Cardiac fibroblast (primary cell): ENCODE results near the gene GRIK5.

Experiments used
- DNase-seq, 2 donors: peaks; one replicate each; pipeline versions ENCODE4 v3.0.0 to v3.0.0-alpha.2; 2010; ENCODE audit warnings: low read depth in 2 of 2
- H3K4me3 ChIP-seq, 2 donors: replicated peaks in 1 of 2; 1 replicate in 1 of 2; 2 replicates in 1 of 2; pipeline ENCODE4 v1.5.1; 2011; ENCODE audit warnings: low read depth in 2 of 2, low read length in 2 of 2, mild to moderate bottlenecking in 2 of 2, moderate library complexity in 1 of 2
- TF ChIP-seq, protein P1 (sequence below): IDR thresholded peaks from one replicate; pipeline ENCODE4 v1.5.1; 2011; ENCODE audit warnings: low read depth, mild to moderate bottlenecking, low read length, inconsistent platforms

The GRIK5 gene

DNA sequence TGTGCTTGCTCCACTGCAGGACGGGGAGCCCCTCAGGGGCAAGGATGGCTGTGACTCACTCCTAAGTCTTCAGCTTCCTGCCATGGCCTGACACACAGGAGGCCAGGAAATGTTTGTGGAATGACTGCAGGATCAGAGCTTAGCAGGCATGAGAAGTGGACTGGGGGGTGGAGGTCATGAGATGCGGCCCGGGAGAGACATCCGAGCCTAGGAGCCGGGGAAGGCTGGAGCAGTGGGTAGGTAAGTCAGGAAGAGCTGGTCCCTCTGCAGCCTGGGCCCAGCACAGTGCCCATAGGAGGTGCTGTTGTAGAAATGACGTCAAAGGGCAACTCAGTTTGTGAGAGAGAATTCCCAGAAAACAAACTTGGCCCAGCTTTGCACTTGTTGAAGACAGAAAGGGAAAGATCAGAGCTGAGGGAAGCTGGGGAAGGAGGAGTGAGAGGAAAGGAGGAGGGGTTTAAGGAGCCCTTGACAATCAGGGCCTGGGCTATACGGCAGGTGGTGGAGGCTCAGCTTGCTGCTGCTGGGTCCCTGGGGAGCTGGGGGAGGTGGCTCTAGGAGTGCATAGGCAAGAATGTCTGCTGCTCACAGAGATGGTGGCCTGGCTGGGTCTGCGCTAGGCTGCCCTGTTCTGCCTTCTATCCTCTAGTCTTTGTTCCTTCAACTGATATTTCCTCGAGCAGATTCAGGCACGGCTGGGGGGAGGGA is 43.8 kb upstream of the GRIK5 start:
- TF ChIP-seq, protein P1, sequence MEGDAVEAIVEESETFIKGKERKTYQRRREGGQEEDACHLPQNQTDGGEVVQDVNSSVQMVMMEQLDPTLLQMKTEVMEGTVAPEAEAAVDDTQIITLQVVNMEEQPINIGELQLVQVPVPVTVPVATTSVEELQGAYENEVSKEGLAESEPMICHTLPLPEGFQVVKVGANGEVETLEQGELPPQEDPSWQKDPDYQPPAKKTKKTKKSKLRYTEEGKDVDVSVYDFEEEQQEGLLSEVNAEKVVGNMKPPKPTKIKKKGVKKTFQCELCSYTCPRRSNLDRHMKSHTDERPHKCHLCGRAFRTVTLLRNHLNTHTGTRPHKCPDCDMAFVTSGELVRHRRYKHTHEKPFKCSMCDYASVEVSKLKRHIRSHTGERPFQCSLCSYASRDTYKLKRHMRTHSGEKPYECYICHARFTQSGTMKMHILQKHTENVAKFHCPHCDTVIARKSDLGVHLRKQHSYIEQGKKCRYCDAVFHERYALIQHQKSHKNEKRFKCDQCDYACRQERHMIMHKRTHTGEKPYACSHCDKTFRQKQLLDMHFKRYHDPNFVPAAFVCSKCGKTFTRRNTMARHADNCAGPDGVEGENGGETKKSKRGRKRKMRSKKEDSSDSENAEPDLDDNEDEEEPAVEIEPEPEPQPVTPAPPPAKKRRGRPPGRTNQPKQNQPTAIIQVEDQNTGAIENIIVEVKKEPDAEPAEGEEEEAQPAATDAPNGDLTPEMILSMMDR = peak; percentile 15
- H3K4me3 ChIP-seq = peak overlapping the region in 1 of 2 donors; percentile 26
- DNase-seq = peak; percentile 92 to 99

- DNase-seq = peak in 1 of 2 donors; percentile 68
- no peak overlapping the region for H3K4me3 ChIP-seq
- TF ChIP-seq, protein P1 = peak; percentile 1
Observed at GRCh38 chr19:42111811-42112210, 41.8 kb upstream of the GRIK5 start.

- TF ChIP-seq, protein P1 = no peak
- peak; percentile 51 to 84 for DNase-seq
- H3K4me3 ChIP-seq = no peak overlapping the region
Observed at GRCh38 chr19:42111384-42111783, 41.4 kb upstream of the GRIK5 start.

- DNase-seq = no peak
- H3K4me3 ChIP-seq = no peak overlapping the region
- TF ChIP-seq, protein P1 = no peak
Observed at GRCh38 chr19:42110658-42111057, 40.7 kb upstream of the GRIK5 start.

GRCh38 chr19:42109896-42110295 is 39.9 kb upstream of the GRIK5 start:
- TF ChIP-seq, protein P1 = no peak
- peak in 1 of 2 donors; percentile 26 for DNase-seq
- H3K4me3 ChIP-seq = no peak overlapping the region

DNA sequence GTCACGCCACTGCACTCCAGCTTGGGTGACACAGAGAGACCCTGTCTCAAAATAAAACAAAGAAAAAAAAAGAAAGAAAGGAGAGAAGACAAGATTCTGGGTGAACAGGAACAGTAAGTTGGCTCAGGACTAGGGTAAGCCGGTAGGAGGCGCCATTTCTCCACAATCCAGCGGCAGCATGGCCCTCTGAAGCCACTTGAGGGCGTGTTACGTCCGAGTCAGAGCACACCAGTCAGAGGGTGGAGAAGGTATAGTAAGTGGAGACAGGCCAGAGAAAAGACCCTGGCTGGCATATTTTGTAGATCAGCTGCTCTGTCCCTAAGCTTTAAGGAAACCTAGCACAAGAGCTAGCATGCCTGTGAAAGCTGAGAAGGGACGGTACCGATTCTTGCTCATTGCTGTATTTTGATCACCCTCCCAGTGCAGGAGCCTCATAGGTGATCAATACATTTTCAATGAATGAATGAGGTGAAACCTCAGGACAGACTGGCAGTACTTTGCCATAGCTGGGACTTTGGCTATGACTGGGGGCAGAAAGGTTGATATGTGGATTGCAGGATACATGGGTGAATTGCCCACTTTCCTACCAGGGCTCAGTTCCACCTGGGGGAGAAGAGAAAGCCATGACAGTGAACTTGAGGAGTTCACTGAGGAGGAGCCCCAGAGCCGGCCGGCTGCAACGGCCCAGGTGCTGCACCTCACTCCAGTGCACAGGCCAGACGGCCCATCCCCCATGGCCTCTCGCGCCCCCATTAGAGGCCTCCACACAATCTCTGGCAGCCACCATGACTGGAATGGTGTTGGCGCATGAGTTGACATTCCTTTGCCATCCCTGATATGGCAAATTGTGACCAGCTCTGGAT is 38.8 kb upstream of the GRIK5 start:
- TF ChIP-seq, protein P1 = peak; percentile 100
- H3K4me3 ChIP-seq = no peak overlapping the region
- peak; percentile 93 to 95 for DNase-seq
